ENCODE data around the gene DLG4. TPM values are rescaled to one million over a fixed set of nuclear protein-coding genes. Genes with fewer than 3 reads are reported as not detected.
A peak's percentile ranks its signal among the peaks of the same experiment; 100 is the strongest.

DLG4 gene
- total and polyA plus RNA-seq, 2 donors (not counting 1 experiment from before 2014, with no cell fraction given) = 2.0 to 12.5 TPM

DNA sequence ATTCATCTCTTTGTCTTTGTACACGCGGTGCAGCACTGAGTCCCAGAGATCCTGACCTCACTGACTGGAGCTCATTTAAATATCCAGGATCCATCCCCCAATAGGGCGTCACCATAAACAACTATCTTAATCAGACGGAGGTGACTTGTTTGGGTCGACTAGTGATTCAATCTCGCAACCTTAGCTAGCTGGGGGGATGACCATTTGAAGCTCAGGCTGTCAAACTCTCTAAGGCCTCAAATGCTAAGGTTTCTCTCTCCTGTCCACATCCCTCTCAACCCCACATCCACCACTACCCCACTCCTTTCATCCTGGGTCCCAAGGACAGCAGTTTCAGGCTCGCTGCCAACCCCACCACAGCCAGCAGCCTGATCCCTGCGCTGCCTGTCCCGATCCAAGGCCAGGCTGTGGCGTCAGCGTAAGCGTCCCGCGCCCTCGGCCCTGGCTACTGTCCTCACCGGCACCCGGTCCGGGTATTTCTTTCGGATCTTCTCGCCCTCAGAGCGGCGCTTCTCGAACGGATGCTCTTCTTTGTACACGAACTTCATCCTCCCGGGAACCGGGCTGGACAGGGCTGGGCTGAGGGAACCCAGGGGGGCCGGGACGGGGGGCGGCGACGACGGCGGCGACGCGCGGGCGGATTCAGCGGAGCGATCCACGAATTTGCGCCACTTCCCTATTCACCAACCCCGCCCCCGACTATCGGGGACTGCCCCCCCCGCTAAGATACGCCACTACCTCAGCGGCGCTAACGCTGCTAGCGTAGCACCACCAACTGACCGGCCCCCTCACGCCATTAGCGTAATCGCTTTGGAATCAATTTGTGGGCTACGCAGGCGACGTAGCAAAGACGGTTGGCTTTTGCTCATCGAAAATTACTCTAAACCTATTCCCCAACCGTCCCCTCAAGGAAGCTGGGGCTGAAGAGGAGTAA is 22.4 kb upstream of the DLG4 start, which contains the start of gene GABARAP:
Gene GABARAP (minus strand): TSS at position 667 of the 934 bp plus-strand sequence. CDS start 119 bp downstream, at position 548.
- peak within 1 kb of the TSS; percentile 79 for H3K4me2 ChIP-seq (replicated peaks; ENCODE audit: low read depth, low read length, poor library complexity, severe bottlenecking)
- intact Hi-C loops (cut with micrococcal nuclease) = loop anchor here (1.0 kb wide), 1 partner anchor 87 kb away; the partner anchor contains the start of gene NEURL4
- peaks cover 24% of the 10 kb centered on the region for H4K20me1 ChIP-seq (ENCODE audit: control insufficient read depth, insufficient read depth, low read length, poor library complexity, severe bottlenecking)
- ChIA-PET POLR2A (interaction anchor here (0.6 to 13.1 kb wide), 14 partner anchors 8 to 615 kb away, joined by 3 to 157 read pairs (median 4); partner anchors contain the start of genes ACADVL, CTDNEP1, DLG4 and DVL2), CTCF (interaction anchor here (0.5 to 5.0 kb wide), 9 partner anchors 8 to 313 kb away, joined by 3 to 36 read pairs (median 5); partner anchors contain the start of genes ACADVL, CTDNEP1, DLG4 and DVL2)
- H3K4me1 Mint-ChIP-seq = peaks cover 40% of the 10 kb centered on the region
- H3K27me3 Mint-ChIP-seq = no peaks in the 10 kb centered on the region
- no peaks in the 10 kb centered on the region for H3K9me3 ChIP-seq (ENCODE audit: control extremely low read depth in 1 of 3, control insufficient read depth in 2 of 3, insufficient read depth in 1 of 3, low read length in 2 of 3)
- WGBS (ENCODE audit: insufficient coverage) = 0% methylated on average over 55 of the region's 62 CpGs
- peak within 1 kb of the TSS; percentile 94 to 97 for H3K27ac ChIP-seq (ENCODE audit: low read length in 2 of 2)
- peak within 1 kb of the TSS; percentile 98 for H3K4me3 Mint-ChIP-seq
- no peaks in the 10 kb centered on the region for H3K9me3 Mint-ChIP-seq (ENCODE audit: insufficient read depth)
- ATAC-seq (ENCODE audit: low read depth) (peak; percentile 44), DNase-seq (peak; percentile 98)
- peak within 1 kb of the TSS; percentile 81 to 99 (median 99) for H3K4me3 ChIP-seq (ENCODE audit: control extremely low read depth in 1 of 5, extremely low read depth in 1 of 5, insufficient read depth in 1 of 5, low read depth in 2 of 5, low read length in 4 of 5)
- peaks cover 38% of the 10 kb centered on the region for H3K79me2 ChIP-seq (ENCODE audit: control insufficient read depth, insufficient read depth, low read length)
- no peak for TF ChIP-seq EZH2 (IDR thresholded peaks at IDR 0.05; ENCODE audit: borderline replicate concordance, insufficient read depth, low read depth, low read length, poor library complexity, severe bottlenecking)
- H3K9ac ChIP-seq (ENCODE audit: low read length) = peak within 1 kb of the TSS; percentile 82
- H3K27me3 ChIP-seq (replicated peaks in 1 of 4; ENCODE audit: control extremely low read depth in 1 of 4, control insufficient read depth in 3 of 4, insufficient read depth in 4 of 4, low read length in 3 of 4) = no peaks in the 10 kb centered on the region
- peaks cover 29 to 34% of the 10 kb centered on the region in 2 donors for H3K4me1 ChIP-seq (ENCODE audit: control insufficient read depth in 2 of 2, insufficient read depth in 2 of 2, low read length in 2 of 2)
- H3K36me3 ChIP-seq (replicated peaks in 1 of 2; ENCODE audit: control extremely low read depth in 1 of 2, control insufficient read depth in 1 of 2, extremely low read depth in 1 of 2, insufficient read depth in 2 of 2, low read length in 1 of 2) = peaks cover 8 to 37% of the 10 kb centered on the region in 2 experiments
- H3K27ac Mint-ChIP-seq = peak within 1 kb of the TSS; percentile 100
- peak within 1 kb of the TSS; percentile 86 for H2AFZ ChIP-seq (ENCODE audit: insufficient read depth, low read depth, low read length, poor library complexity, severe bottlenecking)

GRCh38 chr17:7241090-7241733 is 21.6 kb upstream of the DLG4 start:
- WGBS (ENCODE audit: insufficient coverage) = 70% methylated on average over 6 of the region's 9 CpGs
- Histone ChIP-seq H3K36me3 (replicated peaks in 1 of 2; ENCODE audit: control extremely low read depth in 1 of 2, control insufficient read depth in 1 of 2, extremely low read depth in 1 of 2, insufficient read depth in 2 of 2, low read length in 1 of 2) (peaks cover 1 to 29% of the 10 kb centered on the region in 2 experiments), H3K79me2 (ENCODE audit: control insufficient read depth, insufficient read depth, low read length) (peaks cover 37% of the 10 kb centered on the region), H4K20me1 (ENCODE audit: control insufficient read depth, insufficient read depth, low read length, poor library complexity, severe bottlenecking) (peaks cover 22% of the 10 kb centered on the region), H3K9ac (ENCODE audit: low read length) (peak overlapping the region; percentile 82), H3K27ac (ENCODE audit: low read length in 2 of 2) (peak overlapping the region; percentile 94 to 97), H2AFZ (ENCODE audit: insufficient read depth, low read depth, low read length, poor library complexity, severe bottlenecking) (peak overlapping the region; percentile 86), H3K27me3 (replicated peaks in 1 of 4; ENCODE audit: control extremely low read depth in 1 of 4, control insufficient read depth in 3 of 4, insufficient read depth in 4 of 4, low read length in 3 of 4) (no peaks in the 10 kb centered on the region), H3K4me1 (ENCODE audit: control insufficient read depth in 2 of 2, insufficient read depth in 2 of 2, low read length in 2 of 2) (peaks cover 31 to 36% of the 10 kb centered on the region in 2 donors), H3K4me2 (replicated peaks; ENCODE audit: low read depth, low read length, poor library complexity, severe bottlenecking) (peak overlapping the region; percentile 79), H3K9me3 (ENCODE audit: control extremely low read depth in 1 of 3, control insufficient read depth in 2 of 3, insufficient read depth in 1 of 3, low read length in 2 of 3) (no peaks in the 10 kb centered on the region), H3K4me3 (ENCODE audit: control extremely low read depth in 1 of 5, extremely low read depth in 1 of 5, insufficient read depth in 1 of 5, low read depth in 2 of 5, low read length in 4 of 5) (peak overlapping the region; percentile 81 to 99 (median 99))
- TF ChIP-seq CTCF (IDR thresholded peaks at IDR 0.05) = no peak
- TF ChIP-seq EZH2 (IDR thresholded peaks at IDR 0.05; ENCODE audit: borderline replicate concordance, insufficient read depth, low read depth, low read length, poor library complexity, severe bottlenecking) = no peak
- ChIA-PET CTCF (interaction anchor here (0.6 to 5.0 kb wide), 6 partner anchors 8 to 314 kb away, joined by 3 to 36 read pairs (median 4); partner anchors contain the start of genes ACADVL, CTDNEP1, DLG4 and ELP5), POLR2A (interaction anchor here (0.6 to 13.1 kb wide), 6 partner anchors 9 to 240 kb away, joined by 3 to 157 read pairs (median 10); partner anchors contain the start of genes ACADVL, CTDNEP1, DLG4 and ELP5)
- Mint-ChIP-seq H3K9me3 (ENCODE audit: insufficient read depth) (no peaks in the 10 kb centered on the region), H3K27ac (peak overlapping the region; percentile 100), H3K27me3 (no peaks in the 10 kb centered on the region), H3K4me3 (peak overlapping the region; percentile 98), H3K4me1 (peaks cover 44% of the 10 kb centered on the region)
- ATAC-seq (ENCODE audit: low read depth) (no peak), DNase-seq (no peak)
- intact Hi-C loops (cut with micrococcal nuclease) = no loop called here

All from B cell (primary cell).